Measurements from ENCODE around the gene DPEP1. TPM values are rescaled to one million over a fixed set of nuclear protein-coding genes. Genes with fewer than 3 reads are reported as not detected.

DPEP1 gene
- total RNA-seq, 2 donors from 2014 or later = 0.88 to 3.2 TPM

GRCh38 chr16:89645122-89645521 is 31.7 kb downstream of the DPEP1 start:
- no peak for TF ChIP-seq CTCF (conservative IDR thresholded peaks at IDR 0.05)
- peaks cover 30% of the 10 kb centered on the region for H3K36me3 ChIP-seq (ENCODE audit: control insufficient read depth, insufficient read depth, low read length)
- no peak overlapping the region for H3K27ac Mint-ChIP-seq
- no peak overlapping the region for H3K4me3 ChIP-seq (ENCODE audit: low read length)
- no peaks in the 10 kb centered on the region for H3K27me3 ChIP-seq (ENCODE audit: control insufficient read depth, insufficient read depth, low read length, poor library complexity, severe bottlenecking)
- peaks cover 4% of the 10 kb centered on the region for H3K27me3 Mint-ChIP-seq (ENCODE audit: insufficient read depth)
- peaks cover 5% of the 10 kb centered on the region for H3K4me1 ChIP-seq (ENCODE audit: control insufficient read depth, insufficient read depth, low read length)
- WGBS, 2 experiments (ENCODE audit: insufficient coverage in 1 of 2, insufficient read length in 1 of 2) = 90 to 98% methylated on average over 9 to 11 of the region's 11 CpGs
- no peaks in the 10 kb centered on the region for H3K9me3 ChIP-seq (ENCODE audit: control insufficient read depth, low read length)
- DNase-seq = no peak
- peaks cover 34% of the 10 kb centered on the region for H3K36me3 Mint-ChIP-seq (ENCODE audit: low read depth)
- peaks cover 8% of the 10 kb centered on the region for H3K4me1 Mint-ChIP-seq
- no peak overlapping the region for H3K9ac ChIP-seq (ENCODE audit: extremely low read depth, low read length, poor library complexity, severe bottlenecking)
- no peaks in the 10 kb centered on the region for H3K9me3 Mint-ChIP-seq
- H3K4me3 Mint-ChIP-seq = no peak overlapping the region
- no peak overlapping the region for H3K27ac ChIP-seq (ENCODE audit: low read depth, low read length)

- H3K27me3 ChIP-seq (ENCODE audit: control insufficient read depth, insufficient read depth, low read length, poor library complexity, severe bottlenecking) = no peaks in the 10 kb centered on the region
- H3K9me3 ChIP-seq (ENCODE audit: control insufficient read depth, low read length) = no peaks in the 10 kb centered on the region
- DNase-seq = no peak
- peaks cover 8% of the 10 kb centered on the region for H3K4me1 Mint-ChIP-seq
- no peak overlapping the region for H3K27ac ChIP-seq (ENCODE audit: low read depth, low read length)
- no peak overlapping the region for H3K4me3 Mint-ChIP-seq
- no peaks in the 10 kb centered on the region for H3K9me3 Mint-ChIP-seq
- H3K36me3 Mint-ChIP-seq (ENCODE audit: low read depth) = peaks cover 42% of the 10 kb centered on the region
- no peak overlapping the region for H3K27ac Mint-ChIP-seq
- TF ChIP-seq CTCF (conservative IDR thresholded peaks at IDR 0.05) = no peak
- no peaks in the 10 kb centered on the region for H3K27me3 Mint-ChIP-seq (ENCODE audit: insufficient read depth)
- peaks cover 5% of the 10 kb centered on the region for H3K4me1 ChIP-seq (ENCODE audit: control insufficient read depth, insufficient read depth, low read length)
- no peak overlapping the region for H3K4me3 ChIP-seq (ENCODE audit: low read length)
- 93 to 97% methylated on average over 22 of the region's 22 CpGs for WGBS, 2 experiments (ENCODE audit: insufficient coverage in 1 of 2, insufficient read length in 1 of 2)
- no peak overlapping the region for H3K9ac ChIP-seq (ENCODE audit: extremely low read depth, low read length, poor library complexity, severe bottlenecking)
- H3K36me3 ChIP-seq (ENCODE audit: control insufficient read depth, insufficient read depth, low read length) = peaks cover 36% of the 10 kb centered on the region
Observed at GRCh38 chr16:89646270-89646669, 32.8 kb downstream of the DPEP1 start.

- Histone ChIP-seq H3K27ac (ENCODE audit: low read depth, low read length) (no peak overlapping the region), H3K27me3 (ENCODE audit: control insufficient read depth, insufficient read depth, low read length, poor library complexity, severe bottlenecking) (no peaks in the 10 kb centered on the region), H3K9ac (ENCODE audit: extremely low read depth, low read length, poor library complexity, severe bottlenecking) (no peak overlapping the region), H3K36me3 (ENCODE audit: control insufficient read depth, insufficient read depth, low read length) (peaks cover 42% of the 10 kb centered on the region), H3K9me3 (ENCODE audit: control insufficient read depth, low read length) (no peaks in the 10 kb centered on the region), H3K4me3 (ENCODE audit: low read length) (no peak overlapping the region), H3K4me1 (ENCODE audit: control insufficient read depth, insufficient read depth, low read length) (peaks cover 5% of the 10 kb centered on the region)
- H3K9me3 Mint-ChIP-seq = no peaks in the 10 kb centered on the region
- H3K27ac Mint-ChIP-seq = no peak overlapping the region
- no peak for TF ChIP-seq CTCF (conservative IDR thresholded peaks at IDR 0.05)
- DNase-seq = no peak
- WGBS, 2 experiments (ENCODE audit: insufficient coverage in 1 of 2, insufficient read length in 1 of 2) = 89 to 95% methylated on average over 8 to 12 of the region's 12 CpGs
- no peaks in the 10 kb centered on the region for H3K27me3 Mint-ChIP-seq (ENCODE audit: insufficient read depth)
- H3K4me1 Mint-ChIP-seq = peaks cover 8% of the 10 kb centered on the region
- H3K4me3 Mint-ChIP-seq = no peak overlapping the region
- H3K36me3 Mint-ChIP-seq (ENCODE audit: low read depth) = peaks cover 42% of the 10 kb centered on the region
Observed at GRCh38 chr16:89646906-89647305, 33.5 kb downstream of the DPEP1 start.
